SH-SY5Y (cell line): ENCODE data around the gene RSPH1.

ENCODE experiments used
- GATA2 ChIP-seq: IDR thresholded peaks from 2 replicates; pipeline ENCODE4 v1.6.1; 2011; ENCODE audit warnings: mild to moderate bottlenecking, low read depth, low read length
- GATA3 ChIP-seq: IDR thresholded peaks from 2 replicates; pipeline ENCODE4 v1.6.1; 2011; ENCODE audit warnings: low read depth, mild to moderate bottlenecking, low read length, moderate library complexity

Gene RSPH1

DNA sequence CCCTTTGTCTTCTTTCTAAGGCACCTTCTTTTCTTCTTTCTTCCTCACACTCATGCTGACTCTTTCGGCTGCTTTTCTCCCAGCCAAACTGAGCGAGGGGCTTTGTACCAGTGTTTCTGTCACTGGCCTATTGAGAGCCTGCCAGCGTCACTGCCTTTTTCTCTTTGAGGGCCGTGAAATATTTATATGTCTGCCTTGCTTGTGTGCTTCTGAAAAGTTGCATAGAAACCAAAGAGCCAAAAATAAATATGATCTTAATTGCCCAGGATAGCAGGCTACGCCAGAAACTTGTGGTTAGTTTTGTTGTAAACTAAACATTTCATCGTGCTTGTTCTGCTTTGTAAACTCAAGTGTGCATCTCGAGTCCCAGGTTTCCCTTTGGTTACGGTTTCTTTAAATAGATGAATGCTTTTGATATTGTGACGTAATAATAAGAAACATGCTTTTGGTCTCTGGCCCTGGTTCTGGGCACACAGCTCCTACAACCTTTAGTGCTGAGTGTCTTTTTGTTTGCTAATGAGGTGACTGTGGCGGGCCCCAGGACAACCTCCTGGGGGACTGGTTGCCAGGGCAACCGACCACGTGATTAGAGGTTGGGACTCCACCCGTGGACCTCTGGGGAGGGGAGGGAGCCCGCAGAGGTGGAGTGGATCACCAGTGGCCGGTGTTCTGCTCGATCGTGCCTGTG is 28.5 kb upstream of the RSPH1 start:
- TF ChIP-seq GATA2 = no peak
- no peak for TF ChIP-seq GATA3

GRCh38 chr21:42523941-42524340 is 27.9 kb upstream of the RSPH1 start:
- TF ChIP-seq GATA2 (no peak), GATA3 (no peak)

DNA sequence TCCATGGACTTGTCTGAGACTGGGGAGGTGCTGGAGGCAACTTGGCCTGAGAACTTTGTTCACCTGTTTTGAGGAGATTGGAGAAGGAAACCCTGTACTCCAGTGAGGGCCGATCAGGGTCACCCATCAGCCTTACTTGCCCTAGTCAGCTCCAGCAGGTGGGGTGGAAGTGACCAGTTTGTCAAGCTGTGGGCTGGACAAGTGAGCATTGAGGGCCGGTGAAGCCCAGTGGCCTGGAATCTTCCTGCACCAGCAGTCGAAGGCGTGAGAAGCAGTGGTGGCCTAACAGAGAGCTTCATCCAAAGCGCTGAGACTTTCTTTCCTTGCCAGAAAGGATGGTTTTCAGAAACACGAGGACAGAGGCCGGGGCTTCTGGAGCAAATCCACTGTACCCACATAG is 27.2 kb upstream of the RSPH1 start:
- no peak for TF ChIP-seq GATA2
- TF ChIP-seq GATA3 = no peak

GRCh38 chr21:42522771-42523170 is 26.7 kb upstream of the RSPH1 start:
- no peak for TF ChIP-seq GATA3
- no peak for TF ChIP-seq GATA2

GRCh38 chr21:42522271-42522670 is 26.2 kb upstream of the RSPH1 start:
- TF ChIP-seq GATA2 = no peak
- TF ChIP-seq GATA3 = no peak

DNA sequence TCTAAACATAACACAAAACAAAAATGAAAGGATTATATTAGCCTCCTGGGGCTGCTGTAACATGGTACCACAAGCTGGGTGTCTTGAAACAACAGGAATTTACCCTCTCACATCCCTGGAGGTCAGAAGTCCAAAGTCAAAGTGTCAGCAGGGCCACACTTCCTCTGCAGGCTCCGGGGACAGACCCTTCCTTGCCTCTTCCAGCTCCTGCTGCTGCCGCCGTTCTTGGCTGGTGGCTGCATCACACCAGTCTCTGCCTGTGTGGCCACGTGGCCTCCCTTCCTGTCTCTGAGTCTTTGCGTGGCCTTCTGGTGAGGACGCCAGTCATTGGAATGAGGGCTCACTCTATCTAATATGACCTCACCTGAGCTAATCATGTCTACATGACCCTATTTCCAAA is 25.8 kb upstream of the RSPH1 start:
- TF ChIP-seq GATA2 = no peak
- no peak for TF ChIP-seq GATA3

- no peak for TF ChIP-seq GATA3
- no peak for TF ChIP-seq GATA2
Observed at GRCh38 chr21:42521384-42521783, 25.4 kb upstream of the RSPH1 start.

- no peak for TF ChIP-seq GATA2
- no peak for TF ChIP-seq GATA3
Observed at GRCh38 chr21:42520628-42521253, 24.7 kb upstream of the RSPH1 start.

- TF ChIP-seq GATA3 = no peak
- no peak for TF ChIP-seq GATA2
Observed at GRCh38 chr21:42518626-42519025, 22.6 kb upstream of the RSPH1 start.

DNA sequence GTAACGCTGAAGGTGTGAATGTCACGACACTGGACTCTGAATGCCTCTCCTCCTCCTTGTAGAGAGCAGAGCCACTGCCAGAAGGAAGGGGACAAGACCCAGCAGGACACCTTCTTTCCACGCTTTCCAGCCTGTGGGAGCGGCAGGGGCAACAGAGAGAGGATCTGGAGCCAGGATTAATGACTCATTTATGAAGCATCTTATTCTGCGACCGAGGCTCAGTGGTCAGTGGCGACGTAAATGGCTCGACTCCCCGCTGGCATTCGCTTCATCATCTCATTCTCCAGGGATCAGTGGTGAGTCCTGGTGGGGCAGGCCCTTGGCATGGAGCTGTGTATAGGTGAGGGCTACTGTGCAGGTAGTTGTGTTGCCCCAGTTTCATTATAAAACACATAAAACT is 22.2 kb upstream of the RSPH1 start:
- TF ChIP-seq GATA2 = no peak

DNA sequence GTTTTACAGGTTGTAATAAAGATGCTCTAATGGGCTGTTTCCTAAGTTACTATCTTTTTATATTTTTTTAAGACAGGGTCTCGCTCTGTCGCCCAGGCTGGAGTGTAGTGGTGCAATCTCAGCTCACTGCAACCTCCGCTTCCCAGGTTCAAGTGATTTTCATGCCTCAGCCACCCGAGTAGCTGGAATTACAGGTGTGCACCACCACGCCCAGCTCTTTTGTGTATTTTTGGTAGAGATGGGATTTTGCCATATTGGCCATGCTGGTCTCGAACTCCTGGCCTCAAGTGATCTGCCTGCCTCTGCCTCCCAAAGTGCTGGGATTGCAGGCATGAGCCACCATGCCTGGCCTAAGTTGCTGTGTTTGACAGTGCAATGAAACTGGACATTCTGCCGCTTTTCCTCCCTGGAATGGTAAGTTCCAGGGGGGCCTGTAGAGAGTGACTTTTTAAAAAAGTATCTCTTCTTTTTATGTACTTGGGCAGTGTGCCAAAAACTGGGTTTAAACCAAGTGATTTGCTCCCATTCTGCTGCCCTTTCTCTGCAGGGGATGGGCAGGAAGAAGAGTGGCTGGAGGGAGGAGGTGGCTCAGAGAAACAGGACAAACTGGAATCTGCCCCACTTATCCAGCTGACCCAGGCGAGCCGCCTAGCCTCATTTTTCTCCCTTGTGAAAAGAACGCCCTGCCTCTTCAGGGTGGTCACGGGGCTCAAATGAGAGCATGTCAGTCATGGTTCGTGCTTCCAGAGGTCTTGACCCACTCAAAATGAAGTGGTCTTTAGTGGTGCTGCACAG is 19.9 kb upstream of the RSPH1 start:
- TF ChIP-seq GATA3 (no peak), GATA2 (no peak)

DNA sequence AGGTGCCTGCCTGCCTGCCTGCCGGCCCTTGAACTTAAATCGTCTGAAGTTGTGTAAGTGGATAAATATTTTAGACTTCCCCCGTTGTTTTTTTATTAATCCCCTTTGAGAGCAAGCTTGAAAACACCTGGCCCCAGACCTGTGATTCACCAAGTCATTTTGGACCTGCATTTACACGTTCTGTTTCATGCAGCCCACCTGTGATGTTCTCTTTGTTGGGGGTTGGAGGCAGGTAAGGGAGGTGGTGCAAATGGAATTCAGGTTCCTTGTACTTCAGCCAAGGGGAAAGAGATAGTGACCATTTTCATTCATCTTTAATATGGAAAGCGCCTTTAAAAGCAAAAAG is 18.8 kb upstream of the RSPH1 start:
- TF ChIP-seq GATA2 (no peak), GATA3 (no peak)

GRCh38 chr21:42513985-42514882 is 18.2 kb upstream of the RSPH1 start:
- TF ChIP-seq GATA2 (no peak), GATA3 (no peak)
